Neural progenitor cell (in vitro differentiated cells): ENCODE results near the gene RAB34. TPM values are rescaled to one million over a fixed set of nuclear protein-coding genes. Genes with fewer than 3 reads are reported as not detected.

ENCODE experiments used
- DNase-seq: peaks from one replicate; pipeline ENCODE4 v3.0.0-alpha.2; 2016; ENCODE audit warnings: low spot score
- H2AFZ ChIP-seq: fragments of 200-600 bp; sonication (generic); replicated peaks from 2 replicates; pipeline ENCODE4 v1.6.1; 2016; ENCODE audit warnings: antibody characterized with exemption
- H3F3A ChIP-seq: fragments of 200-600 bp; sonication (generic); 2 replicates; pipeline ENCODE4 v1.6.1; 2016; ENCODE audit warnings: antibody characterized with exemption, low read depth
- H3K27ac ChIP-seq: fragments of 200-600 bp; sonication (generic); 2 replicates; pipeline ENCODE4 v1.5.1; 2016; ENCODE audit warnings: mild to moderate bottlenecking
- H3K27me3 ChIP-seq: fragments of 200-600 bp; sonication (generic); 2 replicates; pipeline ENCODE4 v1.6.1; 2016; ENCODE audit warnings: mild to moderate bottlenecking, moderate library complexity
- H3K36me3 ChIP-seq: fragments of 200-600 bp; sonication (generic); 2 replicates; pipeline ENCODE4 v1.5.1; 2016
- H3K4me1 ChIP-seq: fragments of 200-600 bp; sonication (generic); 2 replicates; pipeline ENCODE4 v1.6.1; 2016; ENCODE audit warnings: mixed run types
- H3K4me2 ChIP-seq: fragments of 200-600 bp; sonication (generic); 2 replicates; pipeline ENCODE4 v1.6.1; 2016
- H3K4me3 ChIP-seq: fragments of 200-600 bp; sonication (generic); 2 replicates; pipeline ENCODE4 v1.5.1; 2016
- H3K79me2 ChIP-seq: fragments of 200-600 bp; sonication (generic); 2 replicates; pipeline ENCODE4 v1.6.1; 2016; ENCODE audit warnings: low read depth
- H3K9ac ChIP-seq: fragments of 200-600 bp; sonication (generic); 2 replicates; pipeline ENCODE4 v1.6.1; 2016
- H3K9me3 ChIP-seq: fragments of 200-600 bp; sonication (generic); 2 replicates; pipeline ENCODE4 v1.5.1; 2016; ENCODE audit warnings: low read depth
- H4K20me1 ChIP-seq: fragments of 200-600 bp; sonication (generic); 2 replicates; pipeline ENCODE4 v1.6.1; 2016; ENCODE audit warnings: low read depth
- H3K27ac Mint-ChIP-seq: 3 replicates; pipeline ENCODE4 v1.8.0; 2021; ENCODE audit warnings: mixed read lengths
- H3K27me3 Mint-ChIP-seq: 2 replicates; pipeline ENCODE4 v1.8.0; 2022; ENCODE audit warnings: low read depth, mild to moderate bottlenecking, inconsistent platforms, moderate library complexity, mixed read lengths; ENCODE audit not compliant: insufficient read depth
- H3K36me3 Mint-ChIP-seq: 3 replicates; pipeline ENCODE4 v1.8.0; 2021; ENCODE audit warnings: mixed read lengths
- H3K4me1 Mint-ChIP-seq: 3 replicates; pipeline ENCODE4 v1.8.0; 2021; ENCODE audit warnings: mixed read lengths
- H3K4me3 Mint-ChIP-seq: 3 replicates; pipeline ENCODE4 v1.8.0; 2021; ENCODE audit warnings: mild to moderate bottlenecking, moderate library complexity, mixed read lengths
- H3K9me3 Mint-ChIP-seq: 3 replicates; pipeline ENCODE4 v1.8.0; 2020; ENCODE audit warnings: mixed read lengths
- CTCF ChIP-seq: fragments of 200-600 bp; sonication (generic); IDR thresholded peaks from 2 replicates; pipeline ENCODE4 v1.5.1; 2017; ENCODE audit warnings: antibody characterized with exemption, mild to moderate bottlenecking
- EZH2 ChIP-seq: fragments of 200-600 bp; sonication (generic); IDR thresholded peaks from 2 replicates; pipeline ENCODE4 v1.6.1; 2017; ENCODE audit warnings: antibody characterized with exemption, mild to moderate bottlenecking, moderate library complexity
- EZH2phosphoT487 ChIP-seq: fragments of 200-600 bp; sonication (generic); IDR thresholded peaks from 2 replicates; pipeline ENCODE4 v1.6.1; 2017; ENCODE audit warnings: antibody characterized with exemption
- total RNA-seq: library from RNA; depleted of rRNA; stranded (reverse); fragments of >200 nt; gene quantifications from 2 replicates; pipeline ENCODE4 v1.2.3, GENCODE V29; 2015; ENCODE audit warnings: low replicate concordance

The RAB34 gene
- total RNA-seq, 1 donor from 2014 or later = 82.8 TPM

GRCh38 chr17:28715217-28715616, 2.5 kb downstream of the RAB34 start:
- H3K9me3 Mint-ChIP-seq = no peaks in the 10 kb centered on the region
- peaks cover 50% of the 10 kb centered on the region for H3K4me1 Mint-ChIP-seq
- H3K27ac ChIP-seq = no peak overlapping the region
- no peak overlapping the region for H3K9ac ChIP-seq
- peaks cover 61% of the 10 kb centered on the region for H3F3A ChIP-seq
- peak overlapping the region; percentile 87 for H3K4me3 Mint-ChIP-seq
- TF ChIP-seq EZH2phosphoT487 (no peak), EZH2 (no peak), CTCF (no peak)
- H3K9me3 ChIP-seq = no peaks in the 10 kb centered on the region
- H3K4me1 ChIP-seq = peaks cover 26% of the 10 kb centered on the region
- peaks cover 11% of the 10 kb centered on the region for H3K27me3 Mint-ChIP-seq
- H3K4me2 ChIP-seq = no peak overlapping the region
- H2AFZ ChIP-seq = no peak overlapping the region
- no peak for DNase-seq
- no peaks in the 10 kb centered on the region for H3K36me3 ChIP-seq
- no peak overlapping the region for H3K4me3 ChIP-seq
- peaks cover 31% of the 10 kb centered on the region for H3K79me2 ChIP-seq
- H4K20me1 ChIP-seq = peaks cover 3% of the 10 kb centered on the region
- no peaks in the 10 kb centered on the region for H3K27me3 ChIP-seq
- H3K36me3 Mint-ChIP-seq = peaks cover 29% of the 10 kb centered on the region
- H3K27ac Mint-ChIP-seq = no peak overlapping the region

- Histone ChIP-seq H3K4me1 (peaks cover 26% of the 10 kb centered on the region), H3K36me3 (no peaks in the 10 kb centered on the region), H3K9ac (no peak overlapping the region), H3F3A (peaks cover 66% of the 10 kb centered on the region), H3K4me3 (no peak overlapping the region), H4K20me1 (no peaks in the 10 kb centered on the region), H3K79me2 (peaks cover 36% of the 10 kb centered on the region), H3K4me2 (no peak overlapping the region), H3K9me3 (no peaks in the 10 kb centered on the region), H3K27ac (no peak overlapping the region), H3K27me3 (no peaks in the 10 kb centered on the region), H2AFZ (no peak overlapping the region)
- DNase-seq = no peak
- H3K36me3 Mint-ChIP-seq = peaks cover 24% of the 10 kb centered on the region
- H3K27me3 Mint-ChIP-seq = peaks cover 11% of the 10 kb centered on the region
- peaks cover 44% of the 10 kb centered on the region for H3K4me1 Mint-ChIP-seq
- no peaks in the 10 kb centered on the region for H3K9me3 Mint-ChIP-seq
- no peak overlapping the region for H3K4me3 Mint-ChIP-seq
- peak overlapping the region; percentile 69 for H3K27ac Mint-ChIP-seq
- TF ChIP-seq EZH2phosphoT487 (no peak), EZH2 (no peak), CTCF (no peak)
Measured at GRCh38 chr17:28714281-28714680, 3.4 kb downstream of the RAB34 start.

GRCh38 chr17:28712705-28713415, 4.8 kb downstream of the RAB34 start:
- Histone ChIP-seq H3K36me3 (no peaks in the 10 kb centered on the region), H3K27me3 (no peaks in the 10 kb centered on the region), H3K4me2 (peak overlapping the region; percentile 75), H3K9ac (no peak overlapping the region), H3K4me1 (peaks cover 20% of the 10 kb centered on the region), H4K20me1 (no peaks in the 10 kb centered on the region), H3K9me3 (no peaks in the 10 kb centered on the region), H3K27ac (no peak overlapping the region), H2AFZ (no peak overlapping the region), H3K79me2 (peaks cover 45% of the 10 kb centered on the region), H3K4me3 (peak overlapping the region; percentile 62), H3F3A (peaks cover 55% of the 10 kb centered on the region)
- Mint-ChIP-seq H3K27ac (peak overlapping the region; percentile 81), H3K4me1 (peaks cover 35% of the 10 kb centered on the region), H3K4me3 (peak overlapping the region; percentile 97), H3K36me3 (peaks cover 24% of the 10 kb centered on the region), H3K27me3 (peaks cover 10% of the 10 kb centered on the region), H3K9me3 (no peaks in the 10 kb centered on the region)
- TF ChIP-seq EZH2 = no peak
- TF ChIP-seq EZH2phosphoT487 = no peak
- no peak for TF ChIP-seq CTCF
- DNase-seq = no peak
